Cerebellar nuclear complex (tissue), 1 donor: ENCODE results near the gene MXRA5.
"Not testable (repeated sequence)": the region's sequence is repeated elsewhere in the genome, so short reads cannot be mapped to it uniquely, and the experiment has no call there.

Source experiments
- DNase-seq, 2 experiments: peaks; one replicate each; lab custom pipeline; 2025; lab: John Stamatoyannopoulos, UW

MXRA5 gene

DNA sequence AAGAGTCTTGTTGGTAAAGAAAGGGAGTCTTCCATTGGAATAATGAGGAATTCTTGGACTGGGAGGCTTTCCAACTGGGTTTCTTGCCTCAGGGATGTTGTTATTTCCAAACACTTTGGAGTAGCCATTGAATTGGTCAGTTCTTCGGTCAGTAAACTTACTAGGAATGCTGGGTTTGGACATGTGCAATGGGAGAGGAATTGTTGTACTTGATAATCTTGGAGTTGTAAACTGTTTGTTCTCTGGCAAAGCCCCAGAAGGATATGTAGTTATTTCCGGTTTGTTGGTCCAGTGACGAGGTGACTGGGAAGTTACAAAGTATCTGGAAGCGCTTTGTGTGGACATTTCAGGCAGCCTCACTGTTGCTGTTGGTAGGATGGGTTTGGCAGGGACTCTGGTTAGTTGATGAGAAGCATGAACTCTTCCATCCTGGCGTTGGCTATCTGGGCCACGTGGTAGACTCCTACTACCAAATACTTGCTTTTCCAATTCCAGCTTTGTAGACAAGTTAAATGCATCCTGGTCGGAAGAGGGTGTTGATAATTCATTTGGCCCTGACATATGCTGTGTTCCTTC is 25.9 kb downstream of the MXRA5 start:
- DNase-seq: no peak

- no peak for DNase-seq
These were observed 29.2 kb downstream of the MXRA5 start for GRCh38 chrX:3317191-3317718.

GRCh38 chrX:3312109-3312508 is 34.3 kb downstream of the MXRA5 start:
- DNase-seq: no peak

- no peak for DNase-seq
These were observed 38.6 kb downstream of the MXRA5 start for GRCh38 chrX:3307881-3308280.

DNA sequence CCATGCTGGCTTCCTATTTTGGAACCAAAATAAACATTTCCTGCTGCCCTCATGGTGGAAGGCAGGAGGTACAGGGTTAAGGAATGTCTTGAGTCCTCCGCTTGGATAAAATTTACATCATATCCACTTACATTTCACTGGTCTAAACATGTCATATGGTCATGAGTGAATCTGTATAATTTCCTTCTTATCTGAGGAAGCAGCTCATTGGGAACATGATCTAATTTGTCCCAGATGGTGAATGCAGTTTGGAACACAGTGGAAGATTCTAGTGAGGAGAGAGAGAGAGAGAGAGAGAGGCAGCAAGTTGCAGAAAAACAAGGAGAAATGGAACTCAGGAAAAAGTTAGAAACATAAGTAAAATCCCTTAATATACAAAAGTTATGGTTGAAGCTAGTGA is 46.8 kb downstream of the MXRA5 start:
- DNase-seq: no peak

DNA sequence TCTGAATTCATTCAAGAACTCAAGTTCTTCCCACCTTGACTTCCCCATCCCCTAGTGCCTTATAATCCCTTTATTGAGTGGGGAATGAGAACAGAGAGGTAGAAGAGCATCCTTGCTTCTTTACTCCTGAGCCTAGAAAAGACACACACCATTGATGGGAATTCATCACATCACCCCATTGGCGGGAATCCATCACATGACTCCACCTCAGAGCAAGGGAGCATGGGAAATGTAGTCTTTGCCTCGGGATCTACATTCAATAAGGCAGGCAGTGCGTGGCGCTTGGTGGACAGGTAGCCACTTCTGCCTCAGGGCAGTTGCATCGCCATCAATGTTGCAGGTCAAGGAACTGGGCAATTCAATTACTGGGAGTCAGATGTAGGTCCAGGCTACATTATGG is 50.7 kb downstream of the MXRA5 start:
- DNase-seq: no peak

- DNase-seq: no peak
These were observed 53.2 kb downstream of the MXRA5 start for GRCh38 chrX:3293251-3293650.

- no peak for DNase-seq
These were observed 55.9 kb downstream of the MXRA5 start for GRCh38 chrX:3290561-3290960.

DNA sequence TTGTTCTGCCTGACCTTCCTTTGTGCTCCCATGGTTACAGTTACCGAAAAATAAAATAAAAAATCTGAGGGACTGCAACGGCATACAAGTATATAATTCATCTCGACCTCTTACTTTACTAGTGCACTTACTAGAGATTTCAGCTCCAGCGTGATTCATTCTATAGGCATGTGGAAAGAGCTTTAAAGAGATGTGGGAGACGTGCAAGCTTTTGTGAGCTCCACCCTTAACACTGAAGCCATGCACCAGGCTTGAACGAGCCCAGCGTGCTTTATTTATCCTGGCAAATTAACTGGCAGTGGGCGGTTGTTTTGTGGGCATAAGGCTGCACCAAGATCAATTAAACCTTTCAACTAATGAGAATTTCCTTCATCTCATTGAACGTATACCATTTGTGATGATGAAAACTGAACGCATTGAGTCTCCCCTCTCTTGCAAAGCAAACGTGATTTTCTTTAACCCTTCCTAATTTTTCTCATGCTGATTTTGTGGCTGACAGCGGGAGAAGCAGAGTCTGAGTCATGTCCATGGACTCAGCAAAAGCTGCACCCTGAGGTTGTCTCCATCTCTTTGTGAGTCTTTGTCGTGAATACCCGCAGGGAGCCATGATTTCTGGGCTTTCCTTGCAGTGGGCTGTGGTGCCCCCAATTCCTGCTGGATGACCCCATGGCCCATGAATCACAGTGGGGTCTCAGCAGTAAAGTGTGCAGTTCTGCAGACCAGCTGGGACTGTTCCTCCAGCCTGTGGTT is 60.1 kb downstream of the MXRA5 start:
- DNase-seq: no peak

DNA sequence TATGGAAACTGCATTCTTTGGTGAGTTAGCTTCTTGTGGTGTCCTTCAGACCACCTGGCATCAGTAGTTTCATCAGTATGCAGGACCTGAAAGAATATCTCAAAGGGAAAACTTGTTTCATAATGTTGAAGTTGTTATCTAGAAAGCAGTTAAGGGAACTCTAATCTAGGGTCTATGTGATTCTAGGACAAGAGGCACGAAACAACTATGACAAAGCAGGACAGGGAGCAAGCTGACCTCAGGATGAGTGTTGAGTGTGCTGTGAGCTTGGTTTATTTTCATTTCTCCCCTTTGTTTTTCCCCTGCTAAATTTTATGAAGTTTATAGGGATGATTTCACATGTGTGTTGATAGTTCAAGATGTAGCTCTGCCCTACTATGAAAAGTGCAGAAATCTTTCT is 65.7 kb downstream of the MXRA5 start:
- DNase-seq: no peak

DNA sequence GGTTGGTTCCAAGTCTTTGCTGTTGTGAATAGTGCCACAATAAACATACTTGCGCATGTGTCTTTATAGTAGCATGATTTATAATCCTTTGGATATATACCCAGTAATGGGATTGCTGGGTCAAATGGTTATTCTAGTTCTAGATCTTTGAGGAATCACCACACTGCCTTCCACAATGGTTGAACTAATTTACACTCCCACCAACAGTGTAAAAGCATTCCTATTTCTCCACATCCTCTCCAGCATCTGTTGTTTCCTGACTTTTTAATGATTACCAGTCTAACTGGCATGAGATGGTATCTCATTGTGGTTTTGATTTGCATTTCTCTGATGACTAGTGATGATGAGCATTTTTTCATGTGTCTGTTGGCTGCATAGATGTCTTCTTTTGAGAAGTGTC is 72.8 kb downstream of the MXRA5 start:
- not testable (repeated sequence) for DNase-seq

DNA sequence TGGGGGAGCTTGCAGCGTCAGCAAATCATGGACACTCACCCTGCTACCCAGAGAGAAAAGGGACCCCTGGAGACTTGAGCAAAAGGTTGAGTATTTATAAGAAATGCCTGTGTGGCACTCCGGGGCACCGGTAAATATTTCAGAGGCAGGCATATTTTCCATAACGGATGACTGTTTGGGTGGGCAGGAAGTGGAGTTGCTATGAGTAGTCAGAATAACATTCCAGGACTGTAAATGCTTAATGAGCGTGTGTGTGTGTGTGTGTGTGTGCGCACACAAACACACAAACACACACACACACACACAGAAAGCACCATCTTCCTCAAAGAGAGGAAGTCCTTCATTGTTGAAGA is 74.6 kb downstream of the MXRA5 start:
- no peak for DNase-seq

DNA sequence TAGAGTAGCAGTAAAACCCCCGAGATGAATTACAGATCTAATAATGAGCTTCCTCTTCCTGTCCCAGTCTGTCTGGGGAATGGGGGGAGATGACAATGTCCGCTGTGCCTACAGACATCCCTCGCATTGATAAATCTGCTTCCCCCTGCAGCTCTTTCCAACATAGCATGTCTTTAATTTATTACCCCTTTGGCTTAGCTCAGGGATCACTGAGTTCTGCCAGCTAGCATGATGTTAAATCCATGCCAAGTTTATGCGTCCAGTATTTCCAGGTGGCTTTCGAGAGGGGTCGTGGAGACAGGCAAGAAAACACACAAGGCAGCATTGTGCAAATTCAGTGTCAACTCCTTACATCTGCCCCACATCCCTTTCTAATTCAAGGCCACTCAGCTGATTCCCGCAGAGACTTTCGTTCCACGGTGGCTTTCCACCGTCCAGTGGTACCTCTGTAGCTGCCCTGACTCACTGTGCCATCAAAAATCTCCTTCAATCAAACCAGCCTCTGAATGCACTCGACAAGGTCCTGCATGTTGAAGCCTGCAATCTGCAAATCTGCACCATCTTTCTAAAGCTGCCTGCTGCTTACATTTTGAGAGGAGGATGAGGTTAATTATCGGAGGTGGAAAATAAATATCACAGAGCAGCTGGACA is 75.1 kb downstream of the MXRA5 start:
- no peak for DNase-seq

- DNase-seq: no peak
These were observed 77.6 kb downstream of the MXRA5 start for GRCh38 chrX:3268829-3269228.

DNA sequence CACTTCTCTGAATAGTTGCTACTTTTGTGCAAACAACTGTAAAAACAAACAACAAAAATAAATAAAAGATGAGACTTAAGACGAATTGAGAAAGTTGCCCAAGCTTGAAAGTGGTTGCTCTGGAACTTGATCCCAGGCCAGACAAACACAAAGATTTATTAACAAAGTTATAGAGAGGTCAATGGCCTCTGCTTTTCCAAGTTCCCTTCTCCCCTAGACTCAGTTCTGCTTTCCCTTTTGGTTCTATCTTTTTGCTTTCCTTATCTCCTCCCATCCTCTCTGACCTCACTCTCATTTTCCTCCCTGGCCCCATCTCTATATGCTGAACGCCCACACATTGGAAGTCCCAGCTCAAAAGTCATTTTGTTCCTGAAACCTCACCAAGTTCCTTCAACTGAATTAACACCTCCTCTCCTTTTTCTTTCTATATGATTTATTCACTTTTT is 82.7 kb downstream of the MXRA5 start:
- no peak for DNase-seq

GRCh38 chrX:3262901-3263300 is 83.6 kb downstream of the MXRA5 start:
- no peak for DNase-seq
